ELF-1 (cell line): ENCODE results near the gene CTSW.

Experiments used
- DNase-seq: peaks from one replicate; pipeline ENCODE4 v3.0.0-alpha.2; 2016; ENCODE audit warnings: low read depth, low spot score

CTSW gene

GRCh38 chr11:65855927-65856363 lies 23.7 kb upstream of the CTSW start:
- DNase-seq: no peak

- peak; percentile 81 for DNase-seq
Observed at GRCh38 chr11:65856689-65857499, 22.7 kb upstream of the CTSW start.

GRCh38 chr11:65857500-65857852 lies 22.2 kb upstream of the CTSW start:
- DNase-seq: no peak

GRCh38 chr11:65857853-65858680 lies 21.6 kb upstream of the CTSW start, which contains the start of gene CFL1:
CFL1 (minus strand) TSS chr11:65858180; CDS start chr11:65858099, 81 bp downstream.
- peak; percentile 99 for DNase-seq

GRCh38 chr11:65858681-65859087 lies 21.0 kb upstream of the CTSW start:
- DNase-seq: no peak

- DNase-seq: peak; percentile 99
Observed at GRCh38 chr11:65859095-65859811, 20.4 kb upstream of the CTSW start.

GRCh38 chr11:65859812-65860277 lies 19.8 kb upstream of the CTSW start:
- no peak for DNase-seq

- DNase-seq: peak; percentile 99
Observed at GRCh38 chr11:65860278-65861164, 19.1 kb upstream of the CTSW start, which contains the start of gene MUS81. MUS81 (plus strand) TSS chr11:65860433; CDS start chr11:65860754, 321 bp downstream.

GRCh38 chr11:65861165-65861505 lies 18.5 kb upstream of the CTSW start:
- no peak for DNase-seq

GRCh38 chr11:65861533-65862183 lies 18.0 kb upstream of the CTSW start:
- DNase-seq: no peak

- no peak for DNase-seq
Observed at GRCh38 chr11:65862191-65862735, 17.4 kb upstream of the CTSW start.

GRCh38 chr11:65862941-65863888 lies 16.4 kb upstream of the CTSW start:
- no peak for DNase-seq

GRCh38 chr11:65863889-65864705 lies 15.5 kb upstream of the CTSW start:
- no peak for DNase-seq

- no peak for DNase-seq
Observed at GRCh38 chr11:65864706-65865471, 14.7 kb upstream of the CTSW start.

GRCh38 chr11:65865550-65866172 lies 14.0 kb upstream of the CTSW start:
- DNase-seq: no peak

- no peak for DNase-seq
Observed at GRCh38 chr11:65866509-65867283, 12.9 kb upstream of the CTSW start.
